ENCODE data around the gene BOC. TPM values are rescaled to one million over a fixed set of nuclear protein-coding genes. Genes with fewer than 3 reads are reported as not detected.

The BOC gene
- total RNA-seq, 1 donor from 2014 or later: 4.7 TPM

- Histone ChIP-seq H3K4me3 (ENCODE audit: low read depth, low read length) (no peak overlapping the region), H3K27me3 (ENCODE audit: control insufficient read depth, insufficient read depth, low read length) (no peaks in the 10 kb centered on the region), H3K36me3 (ENCODE audit: control insufficient read depth, insufficient read depth, low read length) (no peaks in the 10 kb centered on the region)
- no peak for DNase-seq (ENCODE audit: low read depth)
- TF ChIP-seq CTCF (IDR thresholded peaks at IDR 0.05; ENCODE audit: insufficient read depth, low read length, poor library complexity, severe bottlenecking): no peak
These were observed 20.0 kb downstream of the BOC start for GRCh38 chr3:113231391-113231790.

GRCh38 chr3:113231827-113232253 is 20.5 kb downstream of the BOC start:
- DNase-seq (ENCODE audit: low read depth): peak; percentile 95
- H3K36me3 ChIP-seq (ENCODE audit: control insufficient read depth, insufficient read depth, low read length): no peaks in the 10 kb centered on the region
- TF ChIP-seq CTCF (IDR thresholded peaks at IDR 0.05; ENCODE audit: insufficient read depth, low read length, poor library complexity, severe bottlenecking): no peak
- H3K27me3 ChIP-seq (ENCODE audit: control insufficient read depth, insufficient read depth, low read length): no peaks in the 10 kb centered on the region
- H3K4me3 ChIP-seq (ENCODE audit: low read depth, low read length): no peak overlapping the region

- H3K36me3 ChIP-seq (ENCODE audit: control insufficient read depth, insufficient read depth, low read length): no peaks in the 10 kb centered on the region
- DNase-seq (ENCODE audit: low read depth): no peak
- H3K4me3 ChIP-seq (ENCODE audit: low read depth, low read length): no peak overlapping the region
- TF ChIP-seq CTCF (IDR thresholded peaks at IDR 0.05; ENCODE audit: insufficient read depth, low read length, poor library complexity, severe bottlenecking): no peak
- no peaks in the 10 kb centered on the region for H3K27me3 ChIP-seq (ENCODE audit: control insufficient read depth, insufficient read depth, low read length)
These were observed 21.0 kb downstream of the BOC start for GRCh38 chr3:113232342-113232741.

GRCh38 chr3:113233497-113233896 is 22.1 kb downstream of the BOC start:
- Histone ChIP-seq H3K27me3 (ENCODE audit: control insufficient read depth, insufficient read depth, low read length) (no peaks in the 10 kb centered on the region), H3K36me3 (ENCODE audit: control insufficient read depth, insufficient read depth, low read length) (no peaks in the 10 kb centered on the region), H3K4me3 (ENCODE audit: low read depth, low read length) (no peak overlapping the region)
- no peak for TF ChIP-seq CTCF (IDR thresholded peaks at IDR 0.05; ENCODE audit: insufficient read depth, low read length, poor library complexity, severe bottlenecking)
- DNase-seq (ENCODE audit: low read depth): no peak

GRCh38 chr3:113234028-113234427 is 22.7 kb downstream of the BOC start:
- H3K27me3 ChIP-seq (ENCODE audit: control insufficient read depth, insufficient read depth, low read length): no peaks in the 10 kb centered on the region
- no peak for DNase-seq (ENCODE audit: low read depth)
- no peak overlapping the region for H3K4me3 ChIP-seq (ENCODE audit: low read depth, low read length)
- TF ChIP-seq CTCF (IDR thresholded peaks at IDR 0.05; ENCODE audit: insufficient read depth, low read length, poor library complexity, severe bottlenecking): no peak
- no peaks in the 10 kb centered on the region for H3K36me3 ChIP-seq (ENCODE audit: control insufficient read depth, insufficient read depth, low read length)

GRCh38 chr3:113234688-113235260 is 23.4 kb downstream of the BOC start:
- Histone ChIP-seq H3K27me3 (ENCODE audit: control insufficient read depth, insufficient read depth, low read length) (no peaks in the 10 kb centered on the region), H3K4me3 (ENCODE audit: low read depth, low read length) (no peak overlapping the region), H3K36me3 (ENCODE audit: control insufficient read depth, insufficient read depth, low read length) (no peaks in the 10 kb centered on the region)
- no peak for TF ChIP-seq CTCF (IDR thresholded peaks at IDR 0.05; ENCODE audit: insufficient read depth, low read length, poor library complexity, severe bottlenecking)
- no peak for DNase-seq (ENCODE audit: low read depth)

All from kidney epithelial cell (primary cell).